GM12878 (cell line): ENCODE results near the gene RABEP2. TPM values are rescaled to one million over a fixed set of nuclear protein-coding genes. Genes with fewer than 3 reads are reported as not detected.

ENCODE experiments used
- ATAC-seq: fragments of 200-7000 bp; cut with Tn5 transposase; 3 replicates; pipeline ENCODE4 v1.9.1; 2020; ENCODE audit warnings: mild to moderate bottlenecking, moderate library complexity
- BruUV-seq: library from RNA; stranded (reverse); fragments of 400-500 nt; replicated peaks from 2 replicates; lab custom pipeline; 2021; lab: Mats Ljungman, UMichigan
- CTCF ChIA-PET: fragments of 300-600 bp; sonication (Branson Sonifier 250); formaldehyde crosslinking; extraction: SDS; loops from one replicate; lab custom pipeline; 2021; ENCODE audit warnings: inconsistent platforms; lab: Yijun Ruan, JAX
- POLR2A ChIA-PET: fragments of 350-600 bp; formaldehyde crosslinking; extraction: SDS; loops from one replicate; lab custom pipeline; 2021; ENCODE audit warnings: inconsistent platforms; lab: Charles Lee
- RAD21 ChIA-PET: fragments of 300-600 bp; sonication (Branson Sonifier 250); formaldehyde crosslinking; loops from one replicate; lab custom pipeline; 2023; ENCODE audit warnings: antibody characterized with exemption; ENCODE audit not compliant: unreplicated experiment; lab: Charles Lee
- SMC1A ChIA-PET: fragments of 300-600 bp; sonication (Branson Sonifier 250); formaldehyde crosslinking; loops from one replicate; lab custom pipeline; 2023; ENCODE audit not compliant: unreplicated experiment, uncharacterized antibody; lab: Charles Lee
- DNase-seq: peaks from one replicate; pipeline ENCODE4 v3.0.0-alpha.2; 2011; ENCODE audit warnings: low read depth, low spot score
- FAIRE-seq: peaks from 3 replicates; lab custom pipeline; 2011; peaks lifted over from hg19 to GRCh38; lab: Jason Lieb, UNC
- H2AFZ ChIP-seq: 2 replicates; pipeline ENCODE4 v1.6.0; 2011; ENCODE audit warnings: low read depth, low read length, control low read depth; ENCODE audit not compliant: control insufficient read depth
- H3K27ac ChIP-seq: 2 replicates; pipeline ENCODE4 v1.5.1; 2011; ENCODE audit warnings: control low read depth; ENCODE audit not compliant: control insufficient read depth, insufficient read depth
- H3K27me3 ChIP-seq, 2 experiments: replicated peaks in 1 of 2; 2 replicates each; pipeline versions ENCODE4 v1.6.0 to v1.6.1; 2011; ENCODE audit warnings: low read length in 1 of 2; ENCODE audit not compliant: control insufficient read depth in 2 of 2, insufficient read depth in 2 of 2
- H3K36me3 ChIP-seq, 2 experiments: 2 replicates each; pipeline ENCODE4 v1.5.1; 2011; ENCODE audit warnings: low read length in 1 of 2; ENCODE audit not compliant: control insufficient read depth in 2 of 2, insufficient read depth in 2 of 2
- H3K4me1 ChIP-seq: 2 replicates; pipeline ENCODE4 v1.6.1; 2011; ENCODE audit warnings: mild to moderate bottlenecking, low read length, moderate library complexity, mixed read lengths; ENCODE audit not compliant: control insufficient read depth, insufficient read depth
- H3K4me2 ChIP-seq: 2 replicates; pipeline ENCODE4 v1.6.0; 2011; ENCODE audit warnings: control low read depth; ENCODE audit not compliant: control insufficient read depth, insufficient read depth
- H3K4me3 ChIP-seq: fragments of 200-600 bp; sonication (generic); 2 replicates; pipeline ENCODE4 v1.5.1; 2016
- H3K79me2 ChIP-seq: 2 replicates; pipeline ENCODE4 v1.6.0; 2011; ENCODE audit warnings: low read length; ENCODE audit not compliant: control insufficient read depth, insufficient read depth
- H3K9ac ChIP-seq: 2 replicates; pipeline ENCODE4 v1.8.0; 2011; ENCODE audit warnings: low read length, control low read depth, mixed read lengths; ENCODE audit not compliant: control insufficient read depth, insufficient read depth
- H3K9me3 ChIP-seq: replicated peaks from 3 replicates; pipeline ENCODE4 v1.5.1; 2011; ENCODE audit warnings: mild to moderate bottlenecking, low read length; ENCODE audit not compliant: control insufficient read depth, insufficient read depth
- H4K20me1 ChIP-seq: 2 replicates; pipeline ENCODE4 v1.6.0; 2011; ENCODE audit not compliant: control insufficient read depth, insufficient read depth
- E2F8 ChIP-seq: fragments of 450-650 bp; IDR thresholded peaks from 2 replicates; pipeline ENCODE4 v1.6.1; 2018; ENCODE audit warnings: mild to moderate bottlenecking, low read depth, moderate library complexity; ENCODE audit not compliant: partially characterized antibody
- E4F1 ChIP-seq: fragments of 450-650 bp; IDR thresholded peaks from 2 replicates; pipeline ENCODE4 v1.6.1; 2018; ENCODE audit warnings: borderline replicate concordance, mild to moderate bottlenecking; ENCODE audit not compliant: partially characterized antibody
- HCFC1 ChIP-seq: fragments of 150-350 bp; IDR thresholded peaks from 2 replicates; pipeline ENCODE4 v1.6.1; 2014; ENCODE audit warnings: low read length
- HDAC6 ChIP-seq: fragments of 200-600 bp; sonication (generic); IDR thresholded peaks from one replicate; pipeline ENCODE4 v1.8.0; 2017; ENCODE audit warnings: antibody characterized with exemption; ENCODE audit not compliant: unreplicated experiment
- MAX ChIP-seq: IDR thresholded peaks from 2 replicates; pipeline ENCODE4 v1.6.1; 2012; ENCODE audit warnings: low read depth, low read length, improper control_type of control experiment
- MEF2B ChIP-seq: fragments of 450-650 bp; IDR thresholded peaks from 2 replicates; pipeline ENCODE4 v1.6.1; 2018; ENCODE audit warnings: mild to moderate bottlenecking, moderate library complexity; ENCODE audit not compliant: partially characterized antibody, poor library complexity, severe bottlenecking
- MXI1 ChIP-seq: fragments of 150-350 bp; IDR thresholded peaks from 2 replicates; pipeline ENCODE4 v1.6.1; 2011; ENCODE audit warnings: low read depth, mild to moderate bottlenecking, inconsistent platforms, low read length, improper control_type of control experiment
- NR2C1 ChIP-seq: fragments of 450-650 bp; IDR thresholded peaks from 2 replicates; pipeline ENCODE4 v1.6.1; 2017; ENCODE audit warnings: antibody characterized with exemption, mild to moderate bottlenecking, moderate library complexity
- PBX3 ChIP-seq: IDR thresholded peaks from 2 replicates; pipeline ENCODE4 v1.6.1; 2011; ENCODE audit warnings: mild to moderate bottlenecking, low read depth, low read length, moderate library complexity; ENCODE audit not compliant: insufficient replicate concordance
- POU2F2 ChIP-seq: IDR thresholded peaks from 3 replicates; pipeline ENCODE4 v1.6.1; 2011; ENCODE audit warnings: low read depth, mild to moderate bottlenecking, low read length, borderline replicate concordance
- PRDM15 ChIP-seq: fragments of 450-650 bp; formaldehyde crosslinking; IDR thresholded peaks from 2 replicates; pipeline ENCODE4 v1.4.0; 2020; ENCODE audit warnings: mild to moderate bottlenecking, moderate library complexity
- WGBS: methylation state at CpG from one replicate; pipeline ENCODE4 v1.1.6; 2016; ENCODE audit warnings: low lambda C conversion rate; ENCODE audit not compliant: insufficient replicate concordance, insufficient coverage; ENCODE audit errors: missing lambda C conversion rate; 5-methylcytosine and 5-hydroxymethylcytosine counted together
- in situ Hi-C: fragments of 300-500 bp; cut with MboI; formaldehyde crosslinking; loops from 9 replicates; pipeline ENCODE4 v1.14.3; 2018; ENCODE audit warnings: mixed read lengths
- intact Hi-C: fragments of 100-400 bp; cut with micrococcal nuclease; formaldehyde crosslinking; loops from one replicate; pipeline ENCODE4 v1.14.2; 2022; ENCODE audit not compliant: unreplicated experiment
- polyA plus RNA-seq, 11 experiments: library from polyadenylated mRNA; depleted of rRNA in 4 of 11; unstranded in 6 of 11; stranded (reverse) in 5 of 11; fragments of >200 nt; fragmentation: Nextera tagmentation in 4 of 11; fragmentation: Illumina TruSeq in 1 of 11; extraction: Ambion mirVana in 4 of 11; extraction: Trizol in 1 of 11; gene quantifications; 1 replicate in 1 of 11; 2 replicates in 10 of 11; pipeline versions ENCODE4 v1.2.1 to v1.2.3, GENCODE V29; 2011 to 2016; ENCODE audit warnings: inconsistent platforms in 2 of 11, missing spikeins in 2 of 11, low read depth in 1 of 11
- total RNA-seq, 4 experiments: library from RNA; depleted of rRNA in 3 of 4; stranded (reverse); fragments of >200 nt in 3 of 4; fragmentation: Illumina TruSeq in 1 of 4; extraction: Trizol in 1 of 4; gene quantifications; 2 replicates each; pipeline versions ENCODE4 v1.2.1 to v1.2.3, GENCODE V29; 2013 to 2021

The RABEP2 gene
- total and polyA plus RNA-seq, 10 of the 15 experiments (the other 5 are each of a cell fraction or from before 2014, with no cell fraction given): 0.47 to 33.2 (median 18.6) TPM

GRCh38 chr16:28964072-28964471 lies 39.0 kb upstream of the RABEP2 start (continued):
- TF ChIP-seq PRDM15 (CRISPR knock-in tag) (no peak), NR2C1 (no peak)

GRCh38 chr16:28958836-28959235 lies 33.8 kb upstream of the RABEP2 start:
- no peak overlapping the region for H2AFZ ChIP-seq
- H3K9ac ChIP-seq: no peak overlapping the region
- FAIRE-seq (no peak), ATAC-seq (no peak), DNase-seq (no peak)
- H3K4me1 ChIP-seq: no peaks in the 10 kb centered on the region
- H3K9me3 ChIP-seq: no peaks in the 10 kb centered on the region
- H3K36me3 ChIP-seq: peaks cover 25 to 32% of the 10 kb centered on the region in 2 experiments
- H3K4me3 ChIP-seq: no peak overlapping the region
- ChIA-PET POLR2A (interaction anchor here (1.1 kb wide), 1 partner anchor 15 kb away, joined by 4 read pairs; no protein-coding TSS in a partner anchor), CTCF (interaction anchor here (1.0 to 1.2 kb wide), 2 partner anchors 13 to 15 kb away, joined by 3 to 4 read pairs; no protein-coding TSS in a partner anchor), RAD21 (interaction anchor here (0.5 kb wide), 1 partner anchor 48 kb away, joined by 4 read pairs; no protein-coding TSS in a partner anchor), SMC1A (interaction anchor here (1.1 kb wide), 1 partner anchor 14 kb away, joined by 3 read pairs; no protein-coding TSS in a partner anchor)
- H3K27me3 ChIP-seq: no peaks in the 10 kb centered on the region
- in situ Hi-C loops: no loop called here
- H3K79me2 ChIP-seq: peaks cover 2% of the 10 kb centered on the region
- no TSS peak for BruUV-seq
- no peak overlapping the region for H3K4me2 ChIP-seq
- no peaks in the 10 kb centered on the region for H4K20me1 ChIP-seq
- WGBS: 96% methylated on average over 6 of the region's 6 CpGs
- intact Hi-C loops: no loop called here
- H3K27ac ChIP-seq: no peak overlapping the region
- TF ChIP-seq E2F8: no peak
- no peak for TF ChIP-seq POU2F2
- TF ChIP-seq HDAC6: no peak
- no peak for TF ChIP-seq PBX3
- TF ChIP-seq E4F1: no peak
- TF ChIP-seq MAX: no peak
- TF ChIP-seq HCFC1: no peak
- no peak for TF ChIP-seq MEF2B
- no peak for TF ChIP-seq MXI1
